Left ventricle myocardium superior (tissue), 1 donor: ENCODE measurements around the gene TMEM258. TPM values are rescaled to one million over a fixed set of nuclear protein-coding genes. Genes with fewer than 3 reads are reported as not detected.

ENCODE experiments used
- ATAC-seq: fragments of 200-7000 bp; cut with Tn5 transposase; one replicate; pipeline ENCODE4 v1.9.1; 2020; ENCODE audit warnings: mild to moderate bottlenecking, moderate library complexity
- DNase-seq: peaks from one replicate; pipeline ENCODE4 v3.0.0-alpha.2; 2020
- intact Hi-C: fragments of 100-400 bp; cut with micrococcal nuclease; formaldehyde crosslinking; loops from one replicate; pipeline ENCODE4 v1.11.0; 2022
- total RNA-seq: library from RNA; stranded (reverse); fragmentation: NEBNext Ultra II Directional; extraction: Animal tissue kit (Norgen Biotek cat#: 25700); gene quantifications from one replicate; pipeline ENCODE4 v1.2.1, GENCODE V29; 2021
- donor health status: DM: no; HTN: yes; CAD: no; lungs with severe emphysema.

Gene TMEM258
- total RNA-seq, 1 donor from 2014 or later, result 130 TPM

DNA sequence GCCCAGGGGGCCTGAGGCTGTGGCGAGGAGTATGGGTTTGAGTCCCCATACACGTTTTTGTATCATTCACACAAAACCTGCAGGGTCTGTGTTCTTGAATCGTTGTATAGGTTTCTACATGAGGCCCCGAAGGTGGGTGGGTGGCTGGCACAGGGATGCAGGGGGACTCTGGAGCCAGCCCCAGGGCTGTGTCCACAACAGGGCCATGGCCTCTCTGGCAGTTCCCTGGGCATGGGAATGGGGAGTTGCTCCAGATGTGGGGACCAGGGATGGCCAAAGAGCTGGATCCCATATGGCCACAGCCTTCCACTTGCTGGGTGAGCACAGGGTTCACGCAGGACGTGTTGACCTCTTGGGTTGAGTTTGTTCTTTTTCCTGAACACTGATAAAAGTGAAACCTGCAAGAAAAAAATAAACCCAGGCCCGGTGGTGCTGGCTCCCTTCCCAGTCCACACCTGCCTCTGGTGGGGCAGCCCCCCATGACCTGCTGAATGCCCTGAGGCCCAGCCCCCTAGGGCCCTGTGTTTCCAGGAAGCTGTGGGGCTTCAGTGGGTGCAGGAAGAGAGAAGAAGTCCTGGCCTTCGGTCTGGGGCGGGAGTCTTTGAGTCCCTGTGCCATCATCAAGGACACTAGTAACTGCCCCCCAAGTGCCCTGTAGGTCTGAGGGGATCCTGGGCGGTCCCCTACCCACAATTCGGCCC is 23.9 kb downstream of the TMEM258 start:
- intact Hi-C loops, result no loop called here
- DNase-seq, result no peak
- no peak for ATAC-seq

- ATAC-seq (no peak), DNase-seq (no peak)
- intact Hi-C loops, result no loop called here
Measured at GRCh38 chr11:61766353-61766841, 26.0 kb downstream of the TMEM258 start.

- intact Hi-C loops, result no loop called here
- DNase-seq (no peak), ATAC-seq (no peak)
Measured at GRCh38 chr11:61765550-61766253, 26.7 kb downstream of the TMEM258 start.

DNA sequence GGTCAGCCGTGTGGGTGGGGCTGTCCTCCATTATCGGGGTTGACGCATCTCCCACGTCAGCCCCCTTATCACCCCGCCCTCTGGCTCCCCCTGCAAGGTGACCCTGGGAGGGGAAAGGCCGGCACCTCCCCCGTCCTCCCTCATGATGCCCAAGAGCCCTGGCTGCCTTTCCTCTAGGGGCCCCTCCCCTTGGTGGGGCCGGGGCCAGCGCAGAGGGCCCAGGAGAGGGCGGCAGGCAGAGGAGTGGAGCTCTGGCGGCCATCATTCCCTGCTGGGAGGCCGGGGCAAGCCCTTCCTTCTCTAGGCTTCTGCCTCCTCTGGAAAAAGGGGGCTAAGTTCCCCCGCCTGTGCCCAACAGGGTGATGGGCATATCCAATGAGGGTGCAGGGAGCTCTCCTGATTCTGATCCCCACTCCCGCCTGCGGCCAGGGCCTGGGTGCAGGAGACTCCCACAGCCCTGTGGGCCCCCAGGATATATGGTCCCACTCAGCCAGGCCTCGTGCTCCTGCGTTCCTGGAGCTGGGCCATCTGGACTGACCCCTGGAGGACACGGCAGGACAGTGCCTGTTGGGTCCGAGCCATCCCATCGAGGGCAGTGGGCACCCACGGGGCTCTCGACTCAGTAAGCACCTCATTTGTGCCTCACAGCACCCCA is 27.7 kb downstream of the TMEM258 start:
- intact Hi-C loops, result no loop called here
- peak; percentile 42 for ATAC-seq
- DNase-seq, result no peak

DNA sequence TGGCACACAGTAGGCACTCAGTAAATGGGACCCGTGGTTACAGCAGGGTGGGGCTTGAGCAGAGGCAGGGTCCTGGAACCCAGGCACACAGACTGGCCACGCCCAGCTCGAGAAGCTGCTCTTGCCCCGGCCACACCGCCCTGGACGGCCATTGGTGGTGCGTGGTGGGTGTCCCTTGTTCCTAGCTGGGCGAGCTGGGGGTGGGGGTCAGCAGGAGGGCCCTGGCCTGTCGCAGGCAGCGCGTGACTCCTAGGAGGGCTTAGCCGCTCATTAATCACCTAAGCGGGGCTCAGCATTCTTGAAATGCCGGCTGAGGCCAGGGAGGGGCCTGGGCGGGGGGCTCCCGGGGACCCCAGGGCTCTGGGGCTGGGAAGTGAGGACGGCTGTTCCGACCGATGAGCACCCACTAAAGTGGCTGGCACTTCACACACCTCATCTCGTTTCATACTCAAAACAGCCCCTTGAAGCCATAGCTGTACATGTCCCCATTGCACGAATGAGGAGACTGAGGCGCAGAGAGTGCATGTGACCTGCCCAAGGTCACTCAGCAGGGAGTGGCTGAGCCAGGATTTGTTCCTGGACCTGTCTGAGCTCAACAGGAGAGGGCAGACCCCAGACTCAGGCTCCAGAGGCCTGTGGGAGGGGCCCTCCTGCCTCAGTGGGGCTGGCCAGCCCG is 28.3 kb downstream of the TMEM258 start:
- ATAC-seq (no peak), DNase-seq (no peak)
- intact Hi-C loops, result no loop called here

- no peak for DNase-seq
- intact Hi-C loops, result no loop called here
- ATAC-seq, result no peak
Measured at GRCh38 chr11:61762798-61763197, 29.6 kb downstream of the TMEM258 start.

DNA sequence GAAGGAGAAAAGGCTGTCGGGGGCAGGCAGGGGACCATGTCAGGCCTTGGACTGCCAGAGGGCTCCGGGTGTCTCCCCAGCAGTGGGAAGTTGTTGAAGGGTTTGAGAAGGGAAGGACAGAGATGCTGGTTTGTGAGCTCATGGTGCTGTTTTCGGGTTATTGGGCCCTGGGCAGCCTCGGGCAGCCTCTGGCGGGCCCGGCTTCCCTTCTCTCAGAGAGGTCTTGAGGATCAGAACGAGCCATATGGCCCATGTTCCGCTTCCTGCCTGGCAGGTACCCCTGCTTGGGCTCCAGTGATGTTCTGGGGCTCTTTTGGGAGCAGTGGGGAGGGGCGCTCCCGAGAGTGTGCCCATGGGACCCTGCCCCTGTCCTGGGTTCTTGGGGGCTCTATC is 30.2 kb downstream of the TMEM258 start:
- intact Hi-C loops, result no loop called here

DNA sequence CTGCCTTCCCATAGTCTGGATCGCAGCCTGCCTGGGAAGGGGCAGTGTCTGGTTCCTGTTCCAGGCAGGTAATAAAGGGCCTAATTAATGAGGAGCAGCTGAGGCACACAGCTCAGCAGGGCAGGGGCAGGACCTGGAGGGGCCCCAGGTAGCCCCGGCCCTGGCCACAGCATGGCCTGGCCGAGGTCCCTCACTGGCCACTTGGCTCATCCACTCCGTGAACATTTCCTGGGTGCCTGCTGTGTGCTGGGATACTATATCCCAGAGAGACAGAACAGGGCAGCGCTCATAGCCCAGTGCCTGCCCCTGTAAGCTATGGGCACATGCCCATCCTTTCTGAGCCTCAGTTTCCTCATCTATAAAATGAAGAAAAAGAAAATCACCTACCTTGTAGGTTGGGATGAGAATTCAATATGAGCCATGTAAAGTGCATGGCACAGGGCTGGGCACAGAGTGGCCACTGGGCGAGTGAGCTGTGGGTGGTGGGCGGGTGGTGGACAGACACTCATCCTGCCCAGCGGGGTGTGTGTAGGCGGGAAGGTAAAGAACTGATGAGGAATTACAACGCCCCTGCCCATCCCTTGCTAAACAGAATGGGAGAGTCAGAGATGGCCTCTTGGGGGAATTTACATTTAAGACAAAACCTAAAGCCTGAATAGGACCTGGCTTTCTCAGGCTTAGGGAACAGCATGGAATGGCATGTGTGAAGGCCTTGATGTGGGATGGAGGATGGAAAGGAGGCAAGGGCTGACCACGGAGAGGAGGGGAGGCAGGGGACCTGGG is 30.8 kb downstream of the TMEM258 start:
- ATAC-seq, result no peak
- intact Hi-C loops, result no loop called here
- no peak for DNase-seq

More for the DNA sequence above, 30.2 kb downstream of the TMEM258 start:
- no peak for ATAC-seq
- no peak for DNase-seq

DNA sequence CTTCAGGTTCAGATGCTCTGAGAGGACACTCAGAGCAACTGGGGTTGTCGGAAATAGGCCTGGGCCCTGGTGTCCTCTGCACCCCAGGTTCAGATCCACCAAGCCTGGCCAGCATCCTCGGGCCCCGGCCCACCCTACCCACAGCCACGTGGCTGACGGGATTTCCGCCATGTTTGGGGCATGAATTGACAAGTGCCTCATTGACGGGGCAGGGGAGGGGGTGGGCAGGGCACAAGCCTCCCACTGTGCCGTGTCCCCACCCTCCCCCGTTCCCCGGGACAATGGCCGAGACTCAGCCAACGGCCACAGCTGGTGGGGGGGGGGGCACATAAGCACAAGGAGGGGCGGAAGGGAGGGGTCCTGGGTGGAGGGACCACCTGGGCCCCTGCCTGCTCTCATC is 31.5 kb downstream of the TMEM258 start:
- ATAC-seq, result no peak
- DNase-seq, result no peak
- intact Hi-C loops, result no loop called here

DNA sequence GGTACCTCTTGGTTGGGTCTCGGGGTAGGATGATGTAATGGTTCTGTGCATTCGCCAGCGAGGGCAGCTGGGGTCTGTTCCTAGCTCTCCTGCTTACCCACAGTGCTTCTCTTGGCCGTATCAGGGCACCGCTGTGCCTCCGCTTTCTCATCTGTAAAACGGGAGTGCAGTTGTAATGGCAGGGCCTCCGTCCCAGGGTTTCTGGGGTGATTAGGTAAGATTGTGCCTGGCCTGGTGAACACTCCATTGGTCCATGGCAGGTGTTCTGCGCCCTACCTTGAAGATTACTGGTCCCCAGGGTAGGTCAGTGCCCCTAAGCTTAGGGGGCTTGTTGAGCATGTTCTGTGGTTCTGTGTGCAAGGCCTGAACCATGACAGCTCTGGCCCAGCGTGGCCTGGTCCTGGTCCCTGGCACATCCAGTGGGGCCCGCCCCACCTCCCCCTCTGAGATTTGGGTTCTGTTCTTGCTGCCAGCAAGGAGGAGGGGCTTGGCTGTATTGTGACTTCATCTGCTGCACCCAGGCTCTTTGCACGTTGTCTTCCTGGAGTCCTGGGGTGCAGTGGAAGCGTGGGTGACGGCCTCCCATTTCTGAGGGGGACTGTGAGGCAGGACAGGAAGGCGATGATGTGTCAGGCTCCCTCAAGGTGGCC is 35.1 kb downstream of the TMEM258 start:
- intact Hi-C loops, result no loop called here
- no peak for ATAC-seq
- DNase-seq, result no peak

DNA sequence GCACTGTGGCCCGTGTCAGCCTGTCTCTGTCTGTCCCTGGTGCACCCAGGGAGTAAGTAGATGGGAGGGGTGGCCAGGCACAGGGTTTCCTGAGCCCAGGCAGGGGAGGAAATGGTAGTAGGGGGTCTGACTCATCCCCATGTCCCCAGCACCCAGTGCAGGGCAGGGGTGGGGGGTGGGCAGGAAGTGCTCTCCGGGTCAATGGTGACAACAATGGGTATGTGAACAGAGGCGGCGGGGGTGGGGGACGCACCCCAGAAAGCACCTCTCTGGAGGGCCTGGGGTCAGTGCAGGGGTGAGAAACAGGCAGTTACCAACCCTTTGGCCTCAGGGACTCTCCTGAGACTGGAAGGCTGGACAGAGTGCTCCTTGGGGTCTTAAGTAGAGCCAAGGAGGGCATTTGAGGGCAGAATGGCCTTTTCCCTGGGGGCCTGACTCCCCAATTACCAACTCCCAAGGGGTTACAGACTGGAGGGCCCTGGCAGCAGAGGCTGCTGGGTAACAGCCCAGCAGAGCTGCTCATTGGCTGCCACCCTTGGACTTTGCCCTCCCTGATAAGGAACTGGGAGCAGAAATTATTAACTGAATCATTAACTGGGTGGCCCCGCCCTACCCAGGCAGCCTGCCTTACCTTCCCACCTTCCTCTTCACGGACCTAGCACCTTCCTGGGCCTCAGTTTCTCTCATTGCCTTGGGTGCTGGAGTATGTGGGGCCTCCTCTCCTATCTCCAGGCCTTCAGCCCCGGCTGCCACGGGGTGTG is 35.8 kb downstream of the TMEM258 start:
- intact Hi-C loops, result no loop called here
- DNase-seq (no peak), ATAC-seq (no peak)

DNA sequence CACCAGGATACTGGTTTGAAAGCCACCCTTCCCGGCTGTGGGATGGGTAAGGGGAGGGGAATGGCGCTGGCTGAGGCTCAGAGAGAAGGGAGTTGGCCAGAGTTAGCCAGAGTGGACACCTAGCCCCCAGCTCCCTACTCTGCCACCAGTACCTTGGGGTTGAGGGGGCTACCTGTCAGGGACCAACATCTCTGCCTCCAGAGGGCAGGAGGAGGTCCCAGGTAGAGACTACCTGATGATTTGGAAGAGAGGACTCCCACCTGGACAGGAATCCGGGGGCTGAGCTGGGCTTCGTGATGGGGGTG is 36.3 kb downstream of the TMEM258 start:
- intact Hi-C loops, result no loop called here

DNA sequence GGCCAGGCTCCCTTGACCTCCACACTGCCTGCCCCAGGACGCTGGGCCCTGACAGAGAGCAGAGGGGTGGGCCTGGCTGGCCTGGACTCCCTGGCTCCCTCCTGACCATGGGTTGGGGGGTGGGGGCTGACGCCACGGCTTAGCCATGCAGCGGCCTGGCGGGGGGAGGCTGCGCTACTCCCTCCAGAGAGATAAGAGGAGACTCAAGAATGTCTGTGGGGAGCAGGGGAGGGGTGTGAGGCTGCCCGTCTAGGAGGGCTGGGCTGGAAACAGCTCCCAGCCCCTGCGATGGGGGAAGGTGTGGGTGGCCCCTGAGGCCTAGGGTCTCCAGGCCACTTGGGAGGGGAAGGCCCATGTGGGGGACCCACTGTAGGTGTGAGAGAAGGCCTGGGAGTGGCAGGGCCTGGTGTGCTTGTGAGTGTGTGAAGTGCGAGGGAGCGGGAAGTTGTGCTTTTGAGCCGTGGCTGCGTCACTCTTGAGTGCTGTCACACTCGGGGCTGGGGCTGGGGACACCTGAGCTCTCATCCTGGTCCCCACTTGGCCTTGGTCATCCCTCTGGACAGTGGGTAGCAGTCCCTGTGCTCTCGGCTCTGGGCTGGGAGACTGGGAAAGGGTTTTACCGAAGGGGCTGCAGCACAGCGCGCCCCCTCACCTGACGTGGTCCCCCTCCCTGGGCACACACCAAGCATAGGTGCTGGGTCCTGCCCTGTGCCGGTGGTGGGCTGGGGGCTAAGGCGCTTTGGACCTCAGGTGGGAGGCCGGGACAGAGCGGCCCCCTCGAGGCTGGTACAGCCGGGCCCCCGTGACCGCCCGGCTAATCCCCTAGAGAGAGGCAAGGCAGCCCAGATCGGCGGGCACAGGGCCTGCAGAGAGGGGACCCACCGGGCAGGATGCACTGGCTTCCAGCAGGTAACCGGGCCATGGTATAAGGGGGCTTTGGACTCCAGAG is 37.6 kb downstream of the TMEM258 start:
- no peak for ATAC-seq
- no peak for DNase-seq
- intact Hi-C loops, result no loop called here

More for the DNA sequence above, 36.3 kb downstream of the TMEM258 start:
- no peak for DNase-seq
- ATAC-seq, result no peak

- ATAC-seq, result no peak
- intact Hi-C loops, result no loop called here
- no peak for DNase-seq
Measured at GRCh38 chr11:61753672-61754071, 38.7 kb downstream of the TMEM258 start.

GRCh38 chr11:61752925-61753521 is 39.4 kb downstream of the TMEM258 start:
- DNase-seq (no peak), ATAC-seq (no peak)
- intact Hi-C loops, result no loop called here

GRCh38 chr11:61752117-61752924 is 40.1 kb downstream of the TMEM258 start, which contains the start of gene MYRF:
Gene MYRF (plus strand): TSS chr11:61752636. CDS start chr11:61752745, 109 bp downstream.
- peak; percentile 56 for ATAC-seq
- DNase-seq, result peak; percentile 75

More at GRCh38 chr11:61752117-61752924, 40.1 kb downstream of the TMEM258 start, which contains the start of gene MYRF:
- intact Hi-C loops, result no loop called here
